HG03064 (cell line): Measurements from ENCODE around the gene TRPT1.

Experiments used
- ATAC-seq: cut with Tn5 transposase; IDR thresholded peaks from one replicate; pipeline ENCODE4 v1.9.1; 2021; ENCODE audit warnings: low read depth; ENCODE audit not compliant: unreplicated experiment

The TRPT1 gene, protein sequence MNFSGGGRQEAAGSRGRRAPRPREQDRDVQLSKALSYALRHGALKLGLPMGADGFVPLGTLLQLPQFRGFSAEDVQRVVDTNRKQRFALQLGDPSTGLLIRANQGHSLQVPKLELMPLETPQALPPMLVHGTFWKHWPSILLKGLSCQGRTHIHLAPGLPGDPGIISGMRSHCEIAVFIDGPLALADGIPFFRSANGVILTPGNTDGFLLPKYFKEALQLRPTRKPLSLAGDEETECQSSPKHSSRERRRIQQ

DNA sequence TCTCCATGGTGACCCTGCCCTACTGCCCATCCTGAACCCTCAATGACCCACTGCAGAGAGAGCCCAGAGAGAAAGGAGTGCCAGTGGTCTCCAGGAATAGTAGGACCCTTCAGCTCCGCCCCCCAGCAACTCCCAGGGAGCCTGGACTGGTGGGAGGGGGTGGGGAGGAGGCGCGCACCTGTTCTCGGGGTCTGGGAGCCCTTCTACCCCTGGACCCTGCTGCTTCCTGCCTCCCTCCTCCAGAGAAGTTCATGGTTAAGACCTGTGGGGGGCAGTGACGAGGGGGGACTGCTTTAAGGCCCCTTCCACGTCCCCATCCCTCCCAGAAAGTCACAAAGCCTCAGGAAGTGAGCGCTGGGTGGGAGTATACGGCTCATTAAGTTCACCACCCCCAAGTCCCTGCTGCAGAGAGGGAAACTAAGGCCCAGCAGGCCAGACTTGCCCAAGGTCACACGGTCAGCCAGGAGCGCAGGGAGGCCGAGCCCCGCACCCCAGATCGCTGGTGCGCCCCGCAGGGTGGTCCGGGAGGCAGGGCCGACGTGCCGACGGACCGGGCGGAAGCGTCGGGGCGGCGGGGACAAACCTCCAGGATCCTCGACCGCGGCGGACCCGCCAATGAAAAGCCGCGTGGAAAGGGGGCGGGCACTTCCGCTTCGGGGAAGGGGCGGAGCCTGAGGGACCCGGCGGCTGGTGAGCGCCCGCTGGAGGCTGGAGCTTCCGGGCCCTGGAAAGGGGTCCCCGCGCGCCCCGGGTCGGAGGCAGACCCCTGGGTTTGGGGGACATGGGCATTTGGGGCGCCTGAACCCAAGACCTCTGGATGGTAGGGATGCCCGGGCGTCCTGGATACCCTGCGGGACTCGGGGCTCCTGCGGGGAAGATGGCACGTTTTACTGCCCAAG lies at the start of gene TRPT1, which contains the start of gene NUDT22:
TSS of gene TRPT1 (minus strand) at position 579 of the 899 bp plus-strand sequence. CDS start at position 253, 326 bp downstream.
TSS of gene NUDT22 (plus strand) at position 667 of the 899 bp plus-strand sequence. CDS start 379 bp downstream, outside the sequence.
- ATAC-seq = no peak

DNA sequence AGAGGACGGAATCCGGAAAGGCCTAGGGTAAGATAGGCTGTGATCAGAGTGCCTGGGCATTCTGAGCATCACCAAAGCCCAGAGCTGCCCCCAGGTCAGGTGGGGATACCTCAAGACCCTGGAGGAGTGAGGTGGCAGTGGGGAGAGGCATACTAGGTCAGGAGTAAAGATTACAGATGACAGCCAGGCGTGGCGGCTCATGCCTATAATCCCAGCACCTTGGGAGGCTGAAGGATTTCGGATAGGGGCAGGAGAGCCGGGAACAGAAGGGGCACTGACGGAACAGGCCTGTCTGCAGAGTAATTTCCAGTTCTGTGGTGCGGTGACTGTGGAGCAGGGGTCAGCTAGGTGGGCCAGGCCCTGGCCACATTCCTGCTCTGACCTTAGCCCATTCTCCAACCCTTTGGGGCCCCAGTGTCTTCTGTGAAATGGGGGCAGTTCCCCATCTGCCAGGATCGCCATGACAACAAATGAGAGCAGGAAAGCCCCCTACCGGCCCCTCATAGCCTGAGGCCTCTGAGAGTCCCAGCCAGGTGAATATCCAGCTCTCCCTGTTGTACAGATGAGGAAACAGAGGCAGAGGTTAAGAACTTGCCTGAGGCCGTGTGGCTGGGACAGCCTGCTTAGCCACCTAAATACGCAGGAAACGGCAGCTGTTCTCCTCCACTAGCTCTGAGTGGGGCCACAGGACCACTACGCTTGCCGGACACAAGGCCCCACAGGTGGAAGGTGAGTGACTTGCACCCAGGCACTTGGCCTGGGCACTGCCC lies 49.2 kb upstream of the TRPT1 start:
- no peak for ATAC-seq

DNA sequence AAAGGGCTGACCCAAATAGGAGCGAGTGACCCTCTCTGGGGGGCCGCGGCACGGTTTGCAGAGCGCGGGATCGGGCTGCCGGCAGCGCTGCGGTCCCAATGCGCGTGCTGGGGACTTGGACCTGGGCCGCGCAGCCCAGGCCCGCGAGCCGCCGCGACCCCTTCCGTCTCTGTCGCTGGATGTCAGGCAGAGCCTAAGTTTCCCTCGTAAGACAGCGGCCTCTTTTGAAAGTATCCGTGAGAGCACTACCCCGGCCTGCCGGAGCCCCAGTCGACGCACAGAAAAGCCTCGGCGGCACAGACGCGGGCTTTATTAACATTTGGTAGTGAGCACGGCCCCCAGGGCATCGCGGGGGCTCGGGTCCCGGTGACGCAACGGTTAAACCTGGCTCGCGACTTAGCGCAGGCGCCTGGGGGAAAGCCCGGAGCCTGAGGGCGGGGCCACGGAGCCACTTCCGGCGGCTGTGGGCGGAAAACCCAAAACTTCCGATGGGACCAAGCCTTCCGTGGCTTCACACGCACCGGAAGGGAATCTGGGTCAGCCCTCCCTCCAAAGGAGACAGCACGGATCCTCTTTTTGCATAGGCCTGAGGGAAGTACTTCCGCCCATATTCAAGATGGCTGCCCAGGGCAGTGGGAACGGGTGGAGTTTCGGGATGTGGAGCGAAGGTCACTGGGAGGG lies 43.7 kb upstream of the TRPT1 start:
- peak; percentile 52 for ATAC-seq

DNA sequence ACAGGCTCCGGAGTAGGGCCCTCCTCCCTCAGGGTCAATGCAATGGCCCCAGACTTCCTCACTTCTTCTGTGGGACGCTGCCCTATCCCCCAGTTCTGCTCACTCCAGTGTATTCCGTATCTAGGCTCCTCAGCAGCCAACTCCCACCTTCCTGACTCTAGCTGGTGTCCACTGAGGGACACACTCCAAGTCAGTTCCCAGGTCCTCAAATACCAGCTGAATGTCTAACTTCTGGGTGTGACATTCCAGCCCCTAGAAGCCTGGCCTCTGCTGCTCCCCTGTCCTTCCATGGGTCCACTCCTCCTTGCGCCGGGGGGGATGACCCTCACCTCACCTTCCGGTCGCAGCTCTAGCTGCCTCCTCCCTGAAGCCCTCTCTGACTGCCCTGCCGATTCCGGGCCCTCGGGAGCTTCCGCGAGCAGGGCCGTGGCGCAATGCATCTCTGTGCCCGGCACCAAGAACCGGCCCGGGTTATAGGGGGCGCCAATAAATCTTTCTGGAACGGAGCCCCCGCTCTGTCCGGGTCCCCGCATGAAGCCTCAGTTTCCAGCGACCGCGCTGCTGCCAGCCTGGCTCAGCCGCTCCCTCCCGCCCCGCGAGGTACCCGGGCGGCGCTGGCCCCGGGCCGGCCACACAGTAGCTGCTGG lies 43.0 kb upstream of the TRPT1 start:
- peak; percentile 22 for ATAC-seq

DNA sequence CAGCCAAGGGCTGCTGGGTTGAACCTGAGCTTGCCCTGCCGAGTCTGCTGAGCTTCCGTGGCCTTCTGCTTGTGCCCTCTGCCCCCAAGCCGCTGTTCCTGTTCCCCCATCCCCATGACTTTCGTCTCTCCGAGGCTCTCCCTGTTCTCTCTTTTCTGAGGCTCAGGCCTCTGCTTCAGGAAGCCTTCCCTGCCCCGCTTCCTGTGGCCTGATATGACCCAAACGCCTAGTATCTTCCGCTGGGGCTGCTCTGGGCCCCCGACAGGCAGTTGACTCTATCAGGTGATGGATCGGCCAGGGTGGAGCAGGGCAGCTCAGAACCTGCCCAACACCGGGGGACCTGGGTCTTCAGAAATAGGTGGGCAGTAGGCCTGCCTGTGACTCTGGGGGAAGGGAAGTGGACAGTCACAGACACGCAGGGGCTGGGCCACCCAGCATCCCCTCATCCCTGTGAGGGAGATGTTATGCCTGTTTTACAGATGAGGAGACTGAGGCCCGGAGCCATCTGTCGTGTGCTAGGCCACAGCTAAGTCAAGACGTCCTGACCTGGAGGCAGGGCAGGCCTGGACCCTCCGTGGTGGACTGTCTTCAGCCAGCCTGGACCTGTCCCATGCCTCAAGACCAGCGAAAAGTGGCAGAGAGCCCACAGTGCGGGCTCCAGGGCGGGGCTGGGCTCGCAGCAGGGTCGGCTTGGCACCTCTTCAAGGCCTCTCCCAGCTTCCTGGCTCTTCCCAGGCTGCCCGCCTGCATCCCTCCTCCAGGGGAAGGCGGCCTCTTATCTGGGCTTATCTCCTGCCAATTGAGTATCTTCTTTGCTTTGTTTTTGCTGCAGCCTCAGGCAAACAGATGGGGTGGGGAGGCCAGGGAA lies 42.3 kb upstream of the TRPT1 start:
- no peak for ATAC-seq

DNA sequence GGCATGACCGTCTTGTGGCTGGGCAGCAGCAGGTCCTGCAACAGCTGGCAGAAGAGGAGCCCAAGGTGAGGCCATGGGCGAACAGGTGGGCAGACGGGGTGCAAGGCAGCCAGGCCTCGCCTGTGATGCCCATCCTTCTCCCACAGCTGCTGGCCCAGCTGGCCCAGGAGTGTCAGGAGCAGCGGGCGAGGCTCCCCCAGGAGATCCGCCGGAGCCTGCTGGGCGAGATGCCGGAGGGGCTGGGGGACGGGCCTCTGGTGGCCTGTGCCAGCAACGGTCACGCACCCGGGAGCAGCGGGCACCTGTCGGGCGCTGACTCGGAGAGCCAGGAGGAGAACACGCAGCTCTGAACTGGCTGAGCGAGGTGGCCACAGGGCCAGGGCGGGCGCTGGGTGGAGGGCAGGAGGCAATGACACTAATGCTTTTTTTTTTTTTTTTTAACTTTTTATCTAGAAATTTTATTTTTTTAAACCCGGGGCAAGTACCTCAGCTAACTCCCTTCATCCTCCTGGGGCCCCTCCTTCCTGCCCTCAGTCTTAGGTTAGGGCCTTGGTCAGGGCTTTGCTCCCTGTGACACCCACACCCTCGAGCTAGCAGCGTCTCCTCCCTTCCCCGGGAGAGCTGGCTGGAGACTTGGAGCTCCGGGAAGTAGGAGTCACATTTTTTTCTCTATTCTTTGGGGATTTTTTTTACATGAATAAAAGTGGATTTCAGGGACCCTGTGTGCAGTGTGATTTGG lies 41.4 kb upstream of the TRPT1 start:
- no peak for ATAC-seq

DNA sequence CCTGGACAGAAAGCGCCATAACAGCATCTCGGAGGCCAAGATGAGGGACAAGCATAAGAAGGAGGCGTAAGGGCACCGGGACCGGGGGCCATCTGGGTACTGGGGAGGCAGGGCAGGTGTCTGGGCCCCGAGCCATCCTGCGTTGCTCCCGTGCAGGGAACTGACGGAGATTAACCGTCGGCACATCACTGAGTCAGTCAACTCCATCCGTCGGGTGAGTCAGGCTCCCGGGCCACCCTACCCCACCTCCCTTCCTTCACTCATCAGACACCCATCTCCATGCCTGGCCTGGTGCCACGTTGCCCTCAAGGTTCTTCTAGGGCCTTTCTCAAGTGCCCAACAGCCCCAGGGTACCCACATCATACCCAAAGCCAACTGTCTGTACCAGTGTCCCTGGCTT lies 40.4 kb upstream of the TRPT1 start:
- ATAC-seq = no peak

DNA sequence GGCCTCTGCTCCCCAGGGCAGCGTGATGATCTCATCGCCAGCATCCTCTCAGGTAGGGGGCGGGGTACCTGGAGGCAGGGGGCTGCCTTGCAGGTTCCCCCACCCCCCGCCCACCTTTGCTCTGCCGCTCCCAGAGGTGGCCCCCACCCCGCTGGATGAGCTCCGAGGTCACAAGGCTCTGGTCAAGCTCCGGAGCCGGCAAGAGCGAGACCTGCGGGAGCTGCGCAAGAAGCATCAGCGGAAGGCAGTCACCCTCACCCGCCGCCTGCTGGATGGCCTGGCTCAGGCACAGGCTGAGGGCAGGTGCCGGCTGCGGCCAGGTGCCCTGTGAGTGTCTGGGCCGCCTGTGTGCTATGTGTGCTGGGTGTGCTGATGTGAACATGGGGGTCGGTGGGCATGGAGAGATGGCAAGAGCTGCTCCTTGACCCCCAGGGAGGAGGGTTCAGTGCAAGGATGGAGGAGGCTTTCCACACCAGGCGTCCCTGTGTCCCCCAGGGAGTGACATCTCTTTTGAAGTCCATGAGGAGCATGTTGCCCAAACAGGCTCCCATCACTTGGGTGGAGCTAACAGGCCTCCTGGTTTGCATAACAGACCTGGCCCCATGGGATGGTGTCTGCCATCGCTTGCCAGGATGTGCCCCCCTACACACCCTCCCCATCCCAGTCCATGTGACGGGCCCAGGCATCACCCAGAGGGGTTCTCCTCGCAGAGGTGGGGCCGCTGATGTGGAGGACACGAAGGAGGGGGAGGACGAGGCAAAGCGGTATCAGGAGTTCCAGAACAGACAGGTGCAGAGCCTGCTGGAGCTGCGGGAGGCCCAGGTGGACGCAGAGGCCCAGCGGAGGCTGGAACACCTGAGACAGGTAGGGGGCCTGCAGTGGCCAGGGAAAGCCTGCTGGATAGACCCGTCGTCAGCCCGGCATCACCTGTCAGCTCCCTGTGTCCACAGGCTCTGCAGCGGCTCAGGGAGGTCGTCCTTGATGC lies 39.5 kb upstream of the TRPT1 start:
- no peak for ATAC-seq

DNA sequence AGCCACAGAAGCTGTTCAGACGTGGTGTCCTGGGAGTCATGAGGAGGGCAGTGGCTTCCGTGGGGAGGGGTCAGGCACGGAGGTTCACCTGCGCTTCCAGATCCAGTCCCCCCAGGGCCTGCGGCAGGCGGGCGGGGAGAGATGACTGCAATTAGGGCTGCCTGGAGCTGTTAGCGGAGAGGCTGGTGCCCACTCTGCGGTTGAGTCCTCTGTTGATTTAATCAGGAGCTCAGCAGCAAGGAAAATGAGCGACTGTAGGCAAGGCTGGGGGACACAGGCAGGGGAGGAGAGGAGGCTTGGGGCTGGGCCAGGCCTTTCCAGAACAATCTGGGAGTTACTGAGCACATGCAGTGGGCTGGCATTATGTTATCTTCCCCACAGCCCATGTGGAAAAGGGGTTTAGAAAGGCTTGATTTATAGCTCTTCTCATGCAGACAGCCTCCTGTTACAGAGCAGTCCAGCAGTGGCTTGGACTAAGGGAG lies 38.4 kb upstream of the TRPT1 start:
- ATAC-seq = no peak

DNA sequence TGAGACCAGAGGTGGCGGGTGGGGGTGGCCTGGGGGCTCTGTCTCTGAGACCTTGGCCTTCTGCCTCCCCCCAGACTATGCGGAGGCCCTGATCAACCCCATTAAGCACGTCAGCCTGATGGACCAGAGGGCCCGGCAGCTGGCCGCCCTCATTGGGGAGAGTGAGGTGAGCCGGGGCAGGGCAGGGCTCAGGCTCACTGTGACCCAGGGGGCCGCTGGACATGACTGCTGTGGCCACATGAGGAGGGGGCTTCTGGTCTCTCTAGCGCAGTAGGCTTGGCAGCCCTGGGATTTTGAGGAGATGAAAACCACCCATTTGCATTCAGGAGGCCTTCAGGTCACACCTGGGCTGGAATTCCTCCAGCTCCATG lies 37.9 kb upstream of the TRPT1 start:
- ATAC-seq = no peak

DNA sequence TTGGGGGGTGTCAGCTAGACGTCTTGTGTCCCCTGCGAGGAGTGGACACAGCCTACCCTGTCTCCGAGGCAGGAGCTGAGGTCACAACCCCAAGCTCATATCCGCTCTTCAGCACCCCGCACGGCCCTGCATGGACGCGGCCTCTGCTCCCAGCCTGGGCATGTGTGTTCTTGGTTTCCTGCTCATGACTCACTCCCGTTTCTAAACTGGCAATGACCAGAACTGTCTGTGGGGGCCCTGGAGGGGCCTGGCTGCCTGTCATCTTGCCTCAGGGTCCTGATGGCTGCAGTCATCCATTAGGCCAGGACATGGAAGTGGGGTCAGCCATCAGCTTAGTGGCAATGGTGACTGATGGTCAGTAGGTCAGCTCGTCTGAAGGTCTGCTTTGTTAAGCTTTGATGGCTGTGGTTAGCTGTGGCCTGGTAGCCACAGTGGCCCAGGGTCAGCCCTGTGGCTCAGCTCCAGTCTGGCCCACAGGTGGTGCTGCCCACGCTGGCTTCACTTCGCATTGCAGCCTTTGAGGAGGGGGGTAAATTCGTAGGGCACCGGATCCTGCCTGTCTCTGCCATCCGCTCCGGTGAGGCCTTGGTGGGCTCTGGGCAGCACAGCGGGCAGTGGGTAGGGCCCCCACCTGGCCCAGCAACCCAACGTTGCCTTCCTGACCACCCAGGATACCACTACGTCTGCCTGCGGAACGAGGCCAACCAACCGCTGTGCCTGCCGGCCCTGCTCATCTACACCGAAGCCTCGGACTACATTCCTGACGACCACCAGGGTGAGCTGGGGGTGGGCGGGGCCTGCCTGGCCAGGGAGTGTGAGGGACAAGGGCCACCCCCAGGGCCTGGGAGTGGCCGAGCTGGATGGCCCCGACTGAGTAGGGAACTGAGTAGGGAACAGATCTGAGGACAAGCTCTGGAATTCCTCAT lies 37.3 kb upstream of the TRPT1 start:
- ATAC-seq = no peak

DNA sequence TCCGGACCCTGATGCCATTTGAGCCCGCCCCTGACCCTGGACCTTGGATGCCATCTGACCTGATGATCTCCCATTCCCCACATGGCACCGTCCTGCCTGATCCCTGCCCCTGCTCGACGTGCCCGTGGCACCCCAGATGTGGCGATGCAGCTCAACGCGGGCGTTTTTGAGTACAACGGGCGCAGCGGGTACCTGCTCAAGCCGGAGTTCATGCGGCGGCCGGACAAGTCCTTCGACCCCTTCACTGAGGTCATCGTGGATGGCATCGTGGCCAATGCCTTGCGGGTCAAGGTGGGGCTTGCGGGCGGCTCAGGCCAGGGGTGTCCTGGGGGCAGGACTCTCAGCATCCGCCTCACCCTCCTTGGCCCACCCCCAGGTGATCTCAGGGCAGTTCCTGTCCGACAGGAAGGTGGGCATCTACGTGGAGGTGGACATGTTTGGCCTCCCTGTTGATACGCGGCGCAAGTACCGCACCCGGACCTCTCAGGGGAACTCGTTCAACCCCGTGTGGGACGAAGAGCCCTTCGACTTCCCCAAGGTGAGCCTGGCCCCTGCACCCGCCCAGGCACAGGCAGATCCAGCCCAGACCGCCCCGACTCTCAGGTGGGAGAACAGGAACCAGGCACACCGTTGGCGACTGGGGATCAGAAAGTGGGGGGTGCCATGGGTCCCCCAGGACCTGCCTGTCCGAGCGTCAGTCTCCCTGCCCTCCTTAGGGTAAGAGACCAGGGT lies 36.5 kb upstream of the TRPT1 start:
- ATAC-seq = no peak

DNA sequence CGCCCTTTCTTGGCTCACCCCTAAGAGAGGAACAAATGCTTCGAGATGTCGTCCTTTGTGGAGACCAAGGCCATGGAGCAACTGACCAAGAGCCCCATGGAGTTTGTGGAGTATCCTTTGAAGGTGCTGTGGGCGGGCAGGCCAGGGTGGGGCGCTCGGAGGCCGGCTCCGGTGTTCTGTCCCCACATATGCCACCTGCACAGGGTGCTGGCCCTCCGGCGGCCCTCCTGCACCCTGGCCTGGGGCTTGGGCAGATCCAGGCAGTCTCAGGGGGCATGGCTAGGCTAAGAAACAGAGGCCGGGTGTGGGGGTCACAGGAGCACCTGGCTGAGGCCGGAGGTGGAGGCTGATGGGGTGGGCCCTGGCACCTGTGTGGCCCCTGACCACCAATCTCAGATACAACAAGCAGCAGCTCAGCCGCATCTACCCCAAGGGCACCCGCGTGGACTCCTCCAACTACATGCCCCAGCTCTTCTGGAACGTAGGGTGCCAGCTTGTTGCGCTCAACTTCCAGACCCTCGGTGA lies 35.6 kb upstream of the TRPT1 start:
- no peak for ATAC-seq

DNA sequence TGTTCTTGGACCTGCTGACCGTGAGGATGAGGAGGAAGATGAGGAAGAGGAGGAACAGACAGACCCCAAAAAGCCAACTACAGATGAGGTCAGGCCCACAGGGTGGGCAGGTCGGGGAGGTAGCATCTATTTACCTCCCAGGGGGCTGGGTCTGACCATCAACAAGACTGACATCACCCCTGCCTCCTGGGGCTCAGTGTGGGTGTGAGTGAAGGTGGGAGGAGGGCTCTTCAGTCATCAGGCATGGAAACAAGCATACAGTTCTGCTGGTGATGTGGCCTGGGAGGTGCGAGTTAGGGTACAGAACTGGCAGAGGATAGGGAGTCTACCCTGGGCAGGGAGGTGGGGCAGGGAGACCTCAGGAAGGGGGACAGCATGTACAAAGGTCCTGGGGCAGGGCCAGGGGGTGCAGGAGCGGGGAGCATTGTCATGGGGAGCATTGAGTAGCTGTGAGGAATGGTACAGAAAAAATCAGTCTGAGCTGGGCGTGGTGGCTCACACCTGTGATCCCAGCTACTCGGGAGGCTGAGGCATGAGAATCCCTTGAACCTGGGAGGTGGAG lies 34.2 kb upstream of the TRPT1 start:
- ATAC-seq = no peak

DNA sequence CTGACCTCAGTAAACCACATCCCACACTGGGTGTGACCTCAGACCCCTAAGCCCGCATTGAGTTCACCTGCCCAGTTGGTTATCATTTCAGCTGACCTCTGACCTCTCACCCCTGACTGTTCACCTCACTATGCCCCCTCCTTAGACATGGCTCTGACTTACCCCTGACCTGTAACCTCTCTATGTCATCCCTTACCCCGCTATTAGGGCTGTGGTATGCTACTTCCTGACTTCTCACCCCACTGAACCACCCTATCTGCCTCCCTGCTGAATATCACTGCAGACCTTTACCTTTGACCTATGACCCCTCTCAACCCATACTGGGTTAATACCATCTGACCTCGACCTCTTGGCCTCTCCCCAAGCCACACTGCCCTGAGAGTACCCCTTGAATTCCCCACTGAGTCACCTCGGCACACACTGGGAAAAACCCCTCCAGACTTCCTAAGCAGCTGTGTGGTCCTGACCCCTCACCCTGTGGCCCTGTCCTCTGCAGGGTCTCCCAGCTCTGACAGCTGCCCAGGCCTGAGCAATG lies 33.6 kb upstream of the TRPT1 start:
- no peak for ATAC-seq
